Parathyroid adenoma (tissue), 2 donors: ENCODE data around the gene HMBS.

ENCODE experiments used
- H2AFZ ChIP-seq: fragments of 300-600 bp; sonication (generic); one replicate; pipeline ENCODE4 v1.7.0; 2017; ENCODE audit warnings: antibody characterized with exemption, mild to moderate bottlenecking
- H3K27ac ChIP-seq: fragments of 300-600 bp; sonication (generic); one replicate; pipeline ENCODE4 v1.7.0; 2017
- H3K27me3 ChIP-seq: fragments of 300-600 bp; sonication (generic); one replicate; pipeline ENCODE4 v1.7.0; 2017; ENCODE audit warnings: low read length; ENCODE audit not compliant: control insufficient read depth, insufficient read depth
- H3K36me3 ChIP-seq: fragments of 300-600 bp; sonication (generic); one replicate; pipeline ENCODE4 v1.7.0; 2017; ENCODE audit warnings: low read length; ENCODE audit not compliant: control insufficient read depth, insufficient read depth
- H3K4me1 ChIP-seq: fragments of 300-600 bp; sonication (generic); one replicate; pipeline ENCODE4 v1.7.0; 2017; ENCODE audit warnings: control low read depth
- H3K4me2 ChIP-seq: fragments of 300-600 bp; sonication (generic); one replicate; pipeline ENCODE4 v1.7.0; 2017; ENCODE audit warnings: low read length
- H3K4me3 ChIP-seq: fragments of 300-600 bp; sonication (generic); one replicate; pipeline ENCODE4 v1.7.0; 2017; ENCODE audit warnings: low read depth, low read length
- H3K79me2 ChIP-seq: fragments of 300-600 bp; sonication (generic); one replicate; pipeline ENCODE4 v1.7.0; 2017; ENCODE audit warnings: control low read depth
- H3K9ac ChIP-seq: fragments of 300-600 bp; sonication (generic); one replicate; pipeline ENCODE4 v1.7.0; 2017; ENCODE audit warnings: mild to moderate bottlenecking
- H3K9me3 ChIP-seq: fragments of 300-600 bp; sonication (generic); one replicate; pipeline ENCODE4 v1.7.0; 2017; ENCODE audit warnings: low read length; ENCODE audit not compliant: control insufficient read depth
- CTCF ChIP-seq: fragments of 300-600 bp; sonication (generic); IDR thresholded peaks from one replicate; pipeline ENCODE4 v1.7.0; 2017; ENCODE audit warnings: antibody characterized with exemption, mild to moderate bottlenecking
- donor health status: primary hyperparathyroidism.

HMBS gene

GRCh38 chr11:119103793-119104192 is 19.1 kb downstream of the HMBS start:
- peaks cover 7% of the 10 kb centered on the region for H3K4me1 ChIP-seq
- no peaks in the 10 kb centered on the region for H3K36me3 ChIP-seq
- H3K27me3 ChIP-seq, result no peaks in the 10 kb centered on the region
- H3K4me2 ChIP-seq, result no peak overlapping the region
- no peak overlapping the region for H3K4me3 ChIP-seq
- H2AFZ ChIP-seq, result no peak overlapping the region
- H3K27ac ChIP-seq, result no peak overlapping the region
- no peaks in the 10 kb centered on the region for H3K9me3 ChIP-seq
- H3K79me2 ChIP-seq, result no peaks in the 10 kb centered on the region
- no peak for TF ChIP-seq CTCF
- H3K9ac ChIP-seq, result no peak overlapping the region

GRCh38 chr11:119106564-119107537 is 22.2 kb downstream of the HMBS start, which contains the start of gene C2CD2L:
C2CD2L (plus strand) TSS chr11:119107344; CDS start chr11:119107742, 398 bp downstream.
- TF ChIP-seq CTCF, result no peak
- no peaks in the 10 kb centered on the region for H3K27me3 ChIP-seq

GRCh38 chr11:119107538-119108145 is 23.0 kb downstream of the HMBS start:
- no peaks in the 10 kb centered on the region for H3K79me2 ChIP-seq
- no peak overlapping the region for H3K9ac ChIP-seq
- peaks cover 3% of the 10 kb centered on the region for H3K4me1 ChIP-seq
- no peaks in the 10 kb centered on the region for H3K9me3 ChIP-seq
- no peak overlapping the region for H3K27ac ChIP-seq
- no peaks in the 10 kb centered on the region for H3K27me3 ChIP-seq
- peak overlapping the region; percentile 82 for H2AFZ ChIP-seq
- no peaks in the 10 kb centered on the region for H3K36me3 ChIP-seq
- TF ChIP-seq CTCF, result no peak
- peak overlapping the region; percentile 70 for H3K4me3 ChIP-seq
- peak overlapping the region; percentile 76 for H3K4me2 ChIP-seq

More at GRCh38 chr11:119106564-119107537, 22.2 kb downstream of the HMBS start, which contains the start of gene C2CD2L:
- Histone ChIP-seq H3K36me3 (no peaks in the 10 kb centered on the region), H3K4me3 (peak within 1 kb of the TSS; percentile 70), H3K27ac (peak within 1 kb of the TSS; percentile 67), H3K4me1 (peaks cover 3% of the 10 kb centered on the region), H3K79me2 (no peaks in the 10 kb centered on the region), H2AFZ (peak within 1 kb of the TSS; percentile 82), H3K4me2 (peak within 1 kb of the TSS; percentile 87), H3K9me3 (no peaks in the 10 kb centered on the region), H3K9ac (no peak within 1 kb of the TSS)

GRCh38 chr11:119108146-119108856 is 23.6 kb downstream of the HMBS start:
- Histone ChIP-seq H3K4me1 (peaks cover 3% of the 10 kb centered on the region), H3K9ac (no peak overlapping the region), H3K4me2 (peak overlapping the region; percentile 76), H3K79me2 (no peaks in the 10 kb centered on the region), H3K9me3 (no peaks in the 10 kb centered on the region), H2AFZ (peak overlapping the region; percentile 82), H3K36me3 (no peaks in the 10 kb centered on the region), H3K27me3 (no peaks in the 10 kb centered on the region), H3K4me3 (peak overlapping the region; percentile 70), H3K27ac (no peak overlapping the region)
- TF ChIP-seq CTCF, result no peak
